PC-9 (cell line): ENCODE results near the gene CHD8. TPM values are rescaled to one million over a fixed set of nuclear protein-coding genes. Genes with fewer than 3 reads are reported as not detected.

Source experiments
- Bru-seq: library from RNA; stranded (reverse); fragments of 400-500 nt; gene quantifications from one replicate; lab custom pipeline; 2021; lab: Mats Ljungman, UMichigan
- BruChase-seq, 2 experiments: library from RNA; stranded (reverse); fragments of 400-500 nt; gene quantifications; one replicate each; lab custom pipeline; 2021; lab: Mats Ljungman, UMichigan
- BruUV-seq: library from RNA; stranded (reverse); fragments of 400-500 nt; replicated peaks from 2 replicates; lab custom pipeline; 2021; lab: Mats Ljungman, UMichigan
- CTCF ChIA-PET: fragments of 300-600 bp; sonication (Branson Sonifier 250); formaldehyde crosslinking; loops from one replicate; lab custom pipeline; 2022; ENCODE audit warnings: antibody characterized with exemption; lab: Charles Lee
- POLR2A ChIA-PET: fragments of 300-600 bp; sonication (Branson Sonifier 250); formaldehyde crosslinking; loops from one replicate; lab custom pipeline; 2022; ENCODE audit warnings: antibody characterized with exemption; ENCODE audit not compliant: unreplicated experiment; lab: Charles Lee
- DNase-seq, 2 experiments: peaks; one replicate each; pipeline versions ENCODE4 v3.0.0 to v3.0.0-alpha.2; 2015 to 2022; ENCODE audit warnings: mixed read lengths in 1 of 2
- H2AFZ ChIP-seq: fragments of 200-600 bp; sonication (generic); 2 replicates; pipeline ENCODE4 v1.8.1; 2017; ENCODE audit warnings: antibody characterized with exemption
- H3F3A ChIP-seq: fragments of 200-600 bp; sonication (generic); 2 replicates; pipeline ENCODE4 v1.8.1; 2017; ENCODE audit warnings: antibody characterized with exemption, mild to moderate bottlenecking, low read depth; ENCODE audit not compliant: insufficient read depth
- H3K27ac ChIP-seq: fragments of 200-600 bp; sonication (generic); 2 replicates; pipeline ENCODE4 v1.6.1; 2016; ENCODE audit warnings: mixed run types
- H3K27me3 ChIP-seq: fragments of 200-600 bp; sonication (generic); 2 replicates; pipeline ENCODE4 v1.6.1; 2016; ENCODE audit warnings: low read depth, mixed run types; ENCODE audit not compliant: insufficient read depth
- H3K36me3 ChIP-seq: fragments of 200-600 bp; sonication (generic); 2 replicates; pipeline ENCODE4 v1.6.1; 2016; ENCODE audit warnings: low read depth, mixed run types
- H3K4me1 ChIP-seq: fragments of 200-600 bp; sonication (generic); replicated peaks from 2 replicates; pipeline ENCODE4 v1.6.1; 2016; ENCODE audit warnings: mixed run types; ENCODE audit not compliant: insufficient read depth
- H3K4me2 ChIP-seq: fragments of 200-600 bp; sonication (generic); 2 replicates; pipeline ENCODE4 v1.6.1; 2017; ENCODE audit warnings: mixed run types
- H3K4me3 ChIP-seq: fragments of 200-600 bp; sonication (generic); 2 replicates; pipeline ENCODE4 v1.6.1; 2016; ENCODE audit warnings: mixed run types
- H3K79me2 ChIP-seq: fragments of 200-600 bp; sonication (generic); 2 replicates; pipeline ENCODE4 v1.6.1; 2017; ENCODE audit warnings: low read depth, mixed run types
- H3K9me2 ChIP-seq: fragments of 200-600 bp; sonication (generic); 2 replicates; pipeline ENCODE4 v1.8.1; 2017; ENCODE audit warnings: mild to moderate bottlenecking; ENCODE audit not compliant: insufficient read depth
- H3K9me3 ChIP-seq: fragments of 200-600 bp; sonication (generic); 2 replicates; pipeline ENCODE4 v1.8.1; 2016; ENCODE audit warnings: low read depth; ENCODE audit not compliant: insufficient read depth
- H4K20me1 ChIP-seq: fragments of 200-600 bp; sonication (generic); 2 replicates; pipeline ENCODE4 v1.8.1; 2017; ENCODE audit not compliant: insufficient read depth
- EZH2 ChIP-seq: fragments of 200-600 bp; sonication (generic); IDR thresholded peaks from 2 replicates; pipeline ENCODE4 v1.8.0; 2017; ENCODE audit warnings: antibody characterized with exemption, low read depth
- intact Hi-C: fragments of 100-400 bp; cut with micrococcal nuclease; formaldehyde crosslinking; loops from one replicate; pipeline ENCODE4 v1.10.0; 2022; ENCODE audit not compliant: unreplicated experiment
- long read RNA-seq: library from polyadenylated mRNA; stranded (forward); transcript quantifications from one replicate; pipeline ENCODE4 v2.0.0, GENCODE V29; 2022
- total RNA-seq: library from RNA; stranded (reverse); gene quantifications from 2 replicates; pipeline ENCODE4 v1.2.3, GENCODE V29; 2021
- TF ChIP-seq, protein P1 (sequence below): fragments of 200-600 bp; sonication (generic); conservative IDR thresholded peaks from 2 replicates; pipeline ENCODE4 v1.6.1; 2017; ENCODE audit warnings: mixed run types, antibody characterized with exemption, mild to moderate bottlenecking, moderate library complexity

CHD8 gene, protein sequence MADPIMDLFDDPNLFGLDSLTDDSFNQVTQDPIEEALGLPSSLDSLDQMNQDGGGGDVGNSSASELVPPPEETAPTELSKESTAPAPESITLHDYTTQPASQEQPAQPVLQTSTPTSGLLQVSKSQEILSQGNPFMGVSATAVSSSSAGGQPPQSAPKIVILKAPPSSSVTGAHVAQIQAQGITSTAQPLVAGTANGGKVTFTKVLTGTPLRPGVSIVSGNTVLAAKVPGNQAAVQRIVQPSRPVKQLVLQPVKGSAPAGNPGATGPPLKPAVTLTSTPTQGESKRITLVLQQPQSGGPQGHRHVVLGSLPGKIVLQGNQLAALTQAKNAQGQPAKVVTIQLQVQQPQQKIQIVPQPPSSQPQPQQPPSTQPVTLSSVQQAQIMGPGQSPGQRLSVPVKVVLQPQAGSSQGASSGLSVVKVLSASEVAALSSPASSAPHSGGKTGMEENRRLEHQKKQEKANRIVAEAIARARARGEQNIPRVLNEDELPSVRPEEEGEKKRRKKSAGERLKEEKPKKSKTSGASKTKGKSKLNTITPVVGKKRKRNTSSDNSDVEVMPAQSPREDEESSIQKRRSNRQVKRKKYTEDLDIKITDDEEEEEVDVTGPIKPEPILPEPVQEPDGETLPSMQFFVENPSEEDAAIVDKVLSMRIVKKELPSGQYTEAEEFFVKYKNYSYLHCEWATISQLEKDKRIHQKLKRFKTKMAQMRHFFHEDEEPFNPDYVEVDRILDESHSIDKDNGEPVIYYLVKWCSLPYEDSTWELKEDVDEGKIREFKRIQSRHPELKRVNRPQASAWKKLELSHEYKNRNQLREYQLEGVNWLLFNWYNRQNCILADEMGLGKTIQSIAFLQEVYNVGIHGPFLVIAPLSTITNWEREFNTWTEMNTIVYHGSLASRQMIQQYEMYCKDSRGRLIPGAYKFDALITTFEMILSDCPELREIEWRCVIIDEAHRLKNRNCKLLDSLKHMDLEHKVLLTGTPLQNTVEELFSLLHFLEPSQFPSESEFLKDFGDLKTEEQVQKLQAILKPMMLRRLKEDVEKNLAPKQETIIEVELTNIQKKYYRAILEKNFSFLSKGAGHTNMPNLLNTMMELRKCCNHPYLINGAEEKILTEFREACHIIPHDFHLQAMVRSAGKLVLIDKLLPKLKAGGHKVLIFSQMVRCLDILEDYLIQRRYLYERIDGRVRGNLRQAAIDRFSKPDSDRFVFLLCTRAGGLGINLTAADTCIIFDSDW (N-terminal part only)
- 57.3 and 58.7 TPM in 2 replicates for total RNA-seq
- Bru-seq, nascent RNA: percentile 80 among the genes with signal in this experiment
- BruChase-seq, experiment 1, labeled RNA remaining after a 2-hour chase: percentile 80 among the genes with signal in this experiment
- BruChase-seq, experiment 2, labeled RNA remaining after a 6-hour chase: percentile 86 among the genes with signal in this experiment
- long read RNA-seq, partial matches to known transcripts: 1 of 4 reads
- long read RNA-seq, other reads (novel, unspliced or antisense): 0 of 4 reads

DNA sequence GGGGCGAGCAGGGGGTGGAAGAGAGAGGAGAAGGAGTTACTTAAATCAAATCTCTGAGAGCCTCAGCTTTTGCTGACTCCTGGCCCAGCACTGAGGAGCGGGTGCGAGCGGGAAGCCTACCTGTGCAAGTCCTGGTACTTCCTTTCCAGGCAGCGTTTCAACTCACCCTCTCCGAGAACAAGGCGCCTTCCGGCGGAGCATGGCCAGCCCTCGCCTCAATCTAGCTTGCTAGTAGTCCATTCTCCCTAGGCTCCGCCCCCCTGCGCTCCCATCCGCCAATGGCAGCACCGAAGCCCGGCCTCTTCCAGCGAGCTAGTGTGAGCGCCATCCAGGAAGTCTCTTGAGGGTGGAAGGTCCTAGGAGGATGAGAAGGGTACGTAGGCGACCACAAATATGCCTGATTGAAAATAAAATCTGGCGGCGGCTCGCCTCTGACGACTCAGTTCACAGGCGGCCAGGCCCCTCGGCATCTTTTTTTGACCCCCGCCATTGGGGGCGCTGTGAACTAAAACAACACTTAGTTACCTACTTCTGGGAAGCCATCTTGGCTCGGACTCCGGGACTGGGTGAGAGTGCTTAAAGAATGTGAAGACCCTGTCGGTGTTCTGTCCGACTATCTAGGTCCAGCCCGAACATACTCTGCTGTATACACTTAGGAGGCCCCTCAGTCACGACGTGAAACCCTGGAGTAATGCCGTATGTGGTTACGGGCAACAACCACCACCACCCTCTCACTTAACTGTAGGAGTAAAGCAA lies at the start of gene CHD8:
Gene CHD8, minus strand, starts transcription at position 212 of the 756 bp plus-strand sequence. CDS start 24,480 bp downstream, outside the sequence.
- DNase-seq: peak; percentile 97
- Histone ChIP-seq H3K4me3 (peak within 1 kb of the TSS; percentile 94), H3K27me3 (no peaks in the 10 kb centered on the region), H3K79me2 (peaks cover 45% of the 10 kb centered on the region), H3K4me1 (no peaks in the 10 kb centered on the region; the same call in 1 of the 2 replicates), H3K27ac (peak within 1 kb of the TSS; percentile 92), H3F3A (0 out of 2 replicates have a peak, but pooled peaks cover 3% of the 10 kb centered on the region), H3K36me3 (no peaks in the 10 kb centered on the region), H3K9me3 (no peaks in the 10 kb centered on the region), H3K4me2 (peak within 1 kb of the TSS; percentile 99), H4K20me1 (no peaks in the 10 kb centered on the region), H2AFZ (peak within 1 kb of the TSS; percentile 99), H3K9me2 (no peaks in the 10 kb centered on the region)
- TF ChIP-seq, protein P1, sequence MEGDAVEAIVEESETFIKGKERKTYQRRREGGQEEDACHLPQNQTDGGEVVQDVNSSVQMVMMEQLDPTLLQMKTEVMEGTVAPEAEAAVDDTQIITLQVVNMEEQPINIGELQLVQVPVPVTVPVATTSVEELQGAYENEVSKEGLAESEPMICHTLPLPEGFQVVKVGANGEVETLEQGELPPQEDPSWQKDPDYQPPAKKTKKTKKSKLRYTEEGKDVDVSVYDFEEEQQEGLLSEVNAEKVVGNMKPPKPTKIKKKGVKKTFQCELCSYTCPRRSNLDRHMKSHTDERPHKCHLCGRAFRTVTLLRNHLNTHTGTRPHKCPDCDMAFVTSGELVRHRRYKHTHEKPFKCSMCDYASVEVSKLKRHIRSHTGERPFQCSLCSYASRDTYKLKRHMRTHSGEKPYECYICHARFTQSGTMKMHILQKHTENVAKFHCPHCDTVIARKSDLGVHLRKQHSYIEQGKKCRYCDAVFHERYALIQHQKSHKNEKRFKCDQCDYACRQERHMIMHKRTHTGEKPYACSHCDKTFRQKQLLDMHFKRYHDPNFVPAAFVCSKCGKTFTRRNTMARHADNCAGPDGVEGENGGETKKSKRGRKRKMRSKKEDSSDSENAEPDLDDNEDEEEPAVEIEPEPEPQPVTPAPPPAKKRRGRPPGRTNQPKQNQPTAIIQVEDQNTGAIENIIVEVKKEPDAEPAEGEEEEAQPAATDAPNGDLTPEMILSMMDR: peak; percentile 71; the same call in 1 of the 2 replicates
- no peak for TF ChIP-seq EZH2
- no TSS peak for BruUV-seq
- intact Hi-C loops: loop anchor here (1.0 to 2.0 kb wide), 4 partner anchors 19 to 101 kb away; partner anchors contain the start of genes RAB2B and SUPT16H
- ChIA-PET POLR2A (interaction anchor here (0.6 to 1.1 kb wide), 5 partner anchors 10 to 116 kb away, joined by 3 to 11 read pairs (median 7); no protein-coding TSS in a partner anchor), CTCF (interaction anchor here (0.9 to 1.8 kb wide), 3 partner anchors 19 to 100 kb away, joined by 3 to 8 read pairs (median 7); partner anchors contain the start of gene METTL3)

DNA sequence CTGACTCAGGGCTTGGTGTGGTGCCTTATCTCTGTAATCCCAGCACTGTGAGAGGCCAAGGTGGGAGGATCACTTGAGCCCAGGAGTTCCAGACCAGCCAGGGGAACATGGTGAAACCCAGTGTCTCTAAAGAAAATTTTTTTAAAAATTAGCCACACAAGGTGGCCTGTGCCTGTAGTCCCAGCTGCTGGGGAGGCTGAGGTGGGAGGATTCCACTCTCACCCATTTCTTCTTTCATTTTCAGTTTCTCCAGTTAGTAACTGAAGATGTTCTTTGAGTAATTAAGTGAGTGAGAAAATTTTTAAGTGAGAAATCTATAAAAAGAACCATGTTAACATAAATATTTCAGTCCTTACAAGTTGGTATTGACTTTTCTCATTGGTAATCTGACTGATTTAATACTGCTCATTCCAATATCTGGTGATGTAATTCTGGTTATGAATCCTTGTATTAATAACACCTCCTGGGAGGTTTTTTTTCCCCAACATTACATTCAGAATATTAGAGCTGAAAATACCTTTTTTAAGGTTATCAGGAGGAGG lies 49.2 kb upstream of the CHD8 start:
- Histone ChIP-seq H4K20me1 (no peaks in the 10 kb centered on the region), H3K36me3 (no peaks in the 10 kb centered on the region), H3F3A (no peaks in the 10 kb centered on the region), H3K27ac (no peak overlapping the region), H3K27me3 (no peaks in the 10 kb centered on the region), H3K4me3 (no peak overlapping the region), H3K4me2 (no peak overlapping the region), H2AFZ (no peak overlapping the region), H3K9me3 (no peaks in the 10 kb centered on the region), H3K79me2 (peaks cover 30% of the 10 kb centered on the region), H3K9me2 (no peaks in the 10 kb centered on the region), H3K4me1 (peaks cover 9% of the 10 kb centered on the region)
- intact Hi-C loops: no loop called here
- TF ChIP-seq, protein P1: no peak
- no peak for TF ChIP-seq EZH2
- ChIA-PET POLR2A (no interaction called here), CTCF (no interaction called here)
- no TSS peak for BruUV-seq
- no peak for DNase-seq
